H9 (cell line): Measurements from ENCODE around the gene TTLL12. TPM values are rescaled to one million over a fixed set of nuclear protein-coding genes. Genes with fewer than 3 reads are reported as not detected.

ENCODE experiments used
- DNase-seq: peaks from one replicate; pipeline ENCODE4 v3.0.0-alpha.2; 2017
- H2AFZ ChIP-seq: one replicate; pipeline ENCODE4 v1.6.1; 2013; ENCODE audit warnings: mild to moderate bottlenecking, low read length, control low read depth, moderate library complexity
- H2AK5ac ChIP-seq: 2 replicates; pipeline ENCODE4 v1.6.1; 2013; ENCODE audit warnings: low read length, control low read depth, mixed read lengths; ENCODE audit not compliant: insufficient read length
- H2BK120ac ChIP-seq: one replicate; pipeline ENCODE4 v1.6.1; 2013; ENCODE audit warnings: low read depth, mild to moderate bottlenecking, low read length, control low read depth, inconsistent platforms; ENCODE audit not compliant: poor library complexity, severe bottlenecking
- H2BK12ac ChIP-seq: 2 replicates; pipeline ENCODE4 v1.6.1; 2013; ENCODE audit warnings: low read length, control low read depth, mixed read lengths, low read depth; ENCODE audit not compliant: insufficient read length
- H2BK15ac ChIP-seq: 2 replicates; pipeline ENCODE4 v1.6.1; 2013; ENCODE audit warnings: low read depth, low read length, control low read depth
- H2BK20ac ChIP-seq: one replicate; pipeline ENCODE4 v1.6.1; 2013; ENCODE audit warnings: low read depth, mild to moderate bottlenecking, low read length, control low read depth, inconsistent platforms; ENCODE audit not compliant: poor library complexity, severe bottlenecking
- H2BK5ac ChIP-seq: 2 replicates; pipeline ENCODE4 v1.6.1; 2013; ENCODE audit warnings: low read length, control low read depth, mixed read lengths; ENCODE audit not compliant: insufficient read length
- H3K14ac ChIP-seq: 2 replicates; pipeline ENCODE4 v1.6.1; 2013; ENCODE audit warnings: low read length, control low read depth; ENCODE audit not compliant: insufficient read depth
- H3K18ac ChIP-seq: 2 replicates; pipeline ENCODE4 v1.6.1; 2013; ENCODE audit warnings: low read depth, mild to moderate bottlenecking, mixed read lengths, low read length, control low read depth; ENCODE audit not compliant: insufficient read length
- H3K23ac ChIP-seq: 2 replicates; pipeline ENCODE4 v1.6.1; 2013; ENCODE audit warnings: low read length, control low read depth, mixed read lengths, low read depth; ENCODE audit not compliant: insufficient read length
- H3K23me2 ChIP-seq: 2 replicates; pipeline ENCODE4 v1.6.1; 2013; ENCODE audit warnings: low read depth, mild to moderate bottlenecking, mixed read lengths, low read length, control low read depth; ENCODE audit not compliant: insufficient read length, poor library complexity, severe bottlenecking
- H3K27ac ChIP-seq: 2 replicates; pipeline ENCODE4 v1.5.1; 2013; ENCODE audit warnings: low read length, control low read depth, mixed read lengths, low read depth; ENCODE audit not compliant: insufficient read length
- H3K27me3 ChIP-seq: 2 replicates; pipeline ENCODE4 v1.6.1; 2013; ENCODE audit warnings: low read length, control low read depth, inconsistent platforms; ENCODE audit not compliant: insufficient read depth
- H3K4ac ChIP-seq: 2 replicates; pipeline ENCODE4 v1.6.1; 2013; ENCODE audit warnings: low read depth, mild to moderate bottlenecking, control low read depth, inconsistent platforms, low read length, moderate library complexity
- H3K4me1 ChIP-seq: 2 replicates; pipeline ENCODE4 v1.6.1; 2013; ENCODE audit warnings: low read length, control low read depth, inconsistent platforms; ENCODE audit not compliant: insufficient read depth
- H3K4me2 ChIP-seq: 2 replicates; pipeline ENCODE4 v1.6.1; 2013; ENCODE audit warnings: low read length, control low read depth, mixed read lengths; ENCODE audit not compliant: insufficient read length, insufficient read depth
- H3K56ac ChIP-seq: 2 replicates; pipeline ENCODE4 v1.6.1; 2013; ENCODE audit warnings: low read depth, mild to moderate bottlenecking, mixed read lengths, low read length, control low read depth; ENCODE audit not compliant: insufficient read length
- H3K79me1 ChIP-seq: 2 replicates; pipeline ENCODE4 v1.6.1; 2013; ENCODE audit warnings: low read depth, mild to moderate bottlenecking, moderate library complexity, low read length, control low read depth, inconsistent platforms; ENCODE audit not compliant: insufficient read depth, poor library complexity, severe bottlenecking
- H3K79me2 ChIP-seq: 2 replicates; pipeline ENCODE4 v1.6.1; 2013; ENCODE audit warnings: low read length, control low read depth, inconsistent platforms; ENCODE audit not compliant: insufficient read depth
- H3K9ac ChIP-seq: 2 replicates; pipeline ENCODE4 v1.6.1; 2013; ENCODE audit warnings: low read length, control low read depth, mixed read lengths; ENCODE audit not compliant: insufficient read length; ENCODE audit errors: extremely low read depth
- H3K9me3 ChIP-seq: one replicate; pipeline ENCODE4 v1.6.1; 2013; ENCODE audit warnings: low read depth, low read length, inconsistent platforms; ENCODE audit not compliant: control insufficient read depth
- H3T11ph ChIP-seq: one replicate; pipeline ENCODE4 v1.6.1; 2013; ENCODE audit warnings: mild to moderate bottlenecking, low read length, control low read depth, inconsistent platforms
- H4K20me1 ChIP-seq: one replicate; pipeline ENCODE4 v1.6.1; 2013; ENCODE audit not compliant: control insufficient read depth, insufficient read length, insufficient read depth
- H4K5ac ChIP-seq: 2 replicates; pipeline ENCODE4 v1.6.1; 2013; ENCODE audit warnings: low read depth, mild to moderate bottlenecking, mixed read lengths, low read length, control low read depth; ENCODE audit not compliant: insufficient read length
- H4K8ac ChIP-seq: replicated peaks from 2 replicates; pipeline ENCODE4 v1.6.1; 2013; ENCODE audit warnings: low read length, control low read depth, mixed read lengths, low read depth; ENCODE audit not compliant: insufficient read length
- H4K91ac ChIP-seq: 2 replicates; pipeline ENCODE4 v1.6.1; 2013; ENCODE audit warnings: low read depth, mild to moderate bottlenecking, moderate library complexity, mixed read lengths, low read length, control low read depth; ENCODE audit not compliant: insufficient read length
- H3K27ac Mint-ChIP-seq, 3 experiments: 2 replicates in 2 of 3; 3 replicates in 1 of 3; pipeline ENCODE4 v1.8.0; 2020 to 2021; ENCODE audit warnings: mixed read lengths in 3 of 3, mild to moderate bottlenecking in 1 of 3, moderate library complexity in 1 of 3
- H3K27me3 Mint-ChIP-seq: 2 replicates; pipeline ENCODE4 v1.8.0; 2021; ENCODE audit warnings: low read depth, mild to moderate bottlenecking, moderate library complexity, mixed read lengths
- H3K36me3 Mint-ChIP-seq, 3 experiments: 2 replicates in 2 of 3; 3 replicates in 1 of 3; pipeline ENCODE4 v1.8.0; 2020 to 2021; ENCODE audit warnings: low read depth in 3 of 3, mixed read lengths in 3 of 3; ENCODE audit not compliant: insufficient read depth in 1 of 3
- H3K4me1 Mint-ChIP-seq, 2 experiments: 2 replicates each; pipeline ENCODE4 v1.8.0; 2020; ENCODE audit warnings: mixed read lengths in 2 of 2
- H3K4me3 Mint-ChIP-seq, 2 experiments: 2 replicates in 1 of 2; 3 replicates in 1 of 2; pipeline ENCODE4 v1.8.0; 2020 to 2021; ENCODE audit warnings: mild to moderate bottlenecking in 2 of 2, mixed read lengths in 2 of 2, moderate library complexity in 1 of 2
- H3K9me3 Mint-ChIP-seq, 2 experiments: 2 replicates in 1 of 2; 3 replicates in 1 of 2; pipeline ENCODE4 v1.8.0; 2020; ENCODE audit warnings: mild to moderate bottlenecking in 2 of 2, mixed read lengths in 2 of 2, moderate library complexity in 1 of 2
- WGBS: extraction: QIAGEN DNeasy Blood & Tissue Kit; methylation state at CpG from one replicate; pipeline ENCODE4 v1.1.7; 2013; ENCODE audit warnings: missing lambda C conversion rate, low lambda C conversion rate, mixed read lengths; ENCODE audit not compliant: insufficient read length; ENCODE audit errors: extremely low coverage; 5-methylcytosine and 5-hydroxymethylcytosine counted together
- total RNA-seq: library from RNA; stranded (reverse); gene quantifications from 2 replicates; pipeline ENCODE4 v1.2.1, GENCODE V29; 2021
- TF ChIP-seq, protein P1 (sequence below): fragments of 200-600 bp; sonication (generic); conservative IDR thresholded peaks from 3 replicates; pipeline ENCODE4 v1.8.0; 2021; ENCODE audit warnings: antibody characterized with exemption, mild to moderate bottlenecking

The TTLL12 gene
- total RNA-seq, 1 experiment from 2014 or later, result 89.6 TPM

DNA sequence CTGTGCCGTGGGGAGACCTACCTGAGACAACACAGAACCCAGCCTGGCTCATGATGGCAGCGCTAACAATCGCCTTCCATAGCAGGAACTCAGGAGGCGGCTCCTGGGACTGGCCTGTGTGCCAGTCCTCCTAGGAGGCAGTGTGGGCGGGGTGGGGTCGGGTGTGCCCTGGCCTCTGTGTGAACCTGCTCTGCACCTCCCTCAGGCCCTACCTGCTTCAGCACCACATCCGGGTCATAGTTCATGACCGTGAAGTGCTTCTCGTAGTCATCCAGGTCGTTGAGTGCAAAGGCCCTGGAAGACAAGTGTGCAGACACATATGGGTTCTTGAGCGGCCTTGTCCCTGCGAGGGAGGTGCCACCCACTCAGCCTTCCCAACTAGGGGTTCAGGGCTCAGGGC is 15.3 kb downstream of the TTLL12 start:
- no peak overlapping the region for H2AFZ ChIP-seq
- WGBS, result no CpG with 5 or more reads among the region's 12 CpGs
- H2BK15ac ChIP-seq, result no peak overlapping the region
- no peak for DNase-seq
- H3K79me2 ChIP-seq, result no peaks in the 10 kb centered on the region
- H3K4me1 ChIP-seq, result no peaks in the 10 kb centered on the region
- H3K14ac ChIP-seq, result no peak overlapping the region
- H3K9me3 Mint-ChIP-seq, result no peaks in the 10 kb centered on the region
- H3K36me3 Mint-ChIP-seq, result peaks cover 21 to 77% (median 75%) of the 10 kb centered on the region in 3 experiments; a peak in 6 of 7 replicates
- H3K23ac ChIP-seq, result no peak overlapping the region
- no peak overlapping the region for H2BK5ac ChIP-seq
- H2BK120ac ChIP-seq, result no peak overlapping the region
- H3K27ac Mint-ChIP-seq, result no peak overlapping the region
- H3K27ac ChIP-seq, result no peak overlapping the region
- no peak overlapping the region for H3K18ac ChIP-seq
- H2BK12ac ChIP-seq, result no peak overlapping the region
- no peak overlapping the region for H3K56ac ChIP-seq
- H3K27me3 Mint-ChIP-seq, result no peaks in the 10 kb centered on the region
- H3K9me3 ChIP-seq, result no peaks in the 10 kb centered on the region
- H3T11ph ChIP-seq, result no peak overlapping the region
- no peak overlapping the region for H3K4me3 Mint-ChIP-seq
- TF ChIP-seq, protein P1, sequence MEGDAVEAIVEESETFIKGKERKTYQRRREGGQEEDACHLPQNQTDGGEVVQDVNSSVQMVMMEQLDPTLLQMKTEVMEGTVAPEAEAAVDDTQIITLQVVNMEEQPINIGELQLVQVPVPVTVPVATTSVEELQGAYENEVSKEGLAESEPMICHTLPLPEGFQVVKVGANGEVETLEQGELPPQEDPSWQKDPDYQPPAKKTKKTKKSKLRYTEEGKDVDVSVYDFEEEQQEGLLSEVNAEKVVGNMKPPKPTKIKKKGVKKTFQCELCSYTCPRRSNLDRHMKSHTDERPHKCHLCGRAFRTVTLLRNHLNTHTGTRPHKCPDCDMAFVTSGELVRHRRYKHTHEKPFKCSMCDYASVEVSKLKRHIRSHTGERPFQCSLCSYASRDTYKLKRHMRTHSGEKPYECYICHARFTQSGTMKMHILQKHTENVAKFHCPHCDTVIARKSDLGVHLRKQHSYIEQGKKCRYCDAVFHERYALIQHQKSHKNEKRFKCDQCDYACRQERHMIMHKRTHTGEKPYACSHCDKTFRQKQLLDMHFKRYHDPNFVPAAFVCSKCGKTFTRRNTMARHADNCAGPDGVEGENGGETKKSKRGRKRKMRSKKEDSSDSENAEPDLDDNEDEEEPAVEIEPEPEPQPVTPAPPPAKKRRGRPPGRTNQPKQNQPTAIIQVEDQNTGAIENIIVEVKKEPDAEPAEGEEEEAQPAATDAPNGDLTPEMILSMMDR, result no peak
- H3K4me2 ChIP-seq, result no peak overlapping the region
- no peaks in the 10 kb centered on the region for H3K23me2 ChIP-seq
- H4K91ac ChIP-seq, result no peak overlapping the region
- no peak overlapping the region for H4K5ac ChIP-seq
- H2BK20ac ChIP-seq, result no peak overlapping the region
- H2AK5ac ChIP-seq, result no peak overlapping the region
- no peak overlapping the region for H3K9ac ChIP-seq
- H4K20me1 ChIP-seq, result no peaks in the 10 kb centered on the region
- H4K8ac ChIP-seq, result no peak overlapping the region
- H3K4me1 Mint-ChIP-seq, result no peaks in the 10 kb centered on the region
- H3K27me3 ChIP-seq, result no peaks in the 10 kb centered on the region
- no peaks in the 10 kb centered on the region for H3K79me1 ChIP-seq
- no peak overlapping the region for H3K4ac ChIP-seq
